Upper lobe of left lung (tissue), 6 donors: Measurements from ENCODE around the gene GPX1. TPM values are rescaled to one million over a fixed set of nuclear protein-coding genes. Genes with fewer than 3 reads are reported as not detected.
A peak's percentile ranks its signal among the peaks of the same experiment; 100 is the strongest.
"Not testable (repeated sequence)": the region's sequence is repeated elsewhere in the genome, so short reads cannot be mapped to it uniquely, and the experiment has no call there.

Experiments used
- ATAC-seq, 2 donors: fragments of 200-7000 bp; cut with Tn5 transposase; one replicate each; pipeline ENCODE4 v1.9.1; 2022; ENCODE audit warnings: mild to moderate bottlenecking in 2 of 2, moderate library complexity in 2 of 2; ENCODE audit not compliant: low FRiP score in 2 of 2
- DNase-seq, 2 donors: peaks; one replicate each; pipeline ENCODE4 v3.0.0-alpha.2; 2019 to 2020
- H3K27ac ChIP-seq, 4 donors: fragments of 200-600 bp; sonication (generic); one replicate each; pipeline ENCODE4 v1.5.1; 2016 to 2019
- H3K27me3 ChIP-seq, 4 donors: fragments of 200-600 bp; sonication (generic); one replicate each; pipeline ENCODE4 v1.5.1; 2017 to 2019
- H3K36me3 ChIP-seq, 4 donors: fragments of 200-600 bp; sonication (generic); one replicate each; pipeline ENCODE4 v1.5.1; 2016 to 2019
- H3K4me1 ChIP-seq, 4 donors: fragments of 200-600 bp; sonication (generic); one replicate each; pipeline ENCODE4 v1.5.1; 2018 to 2019
- H3K4me3 ChIP-seq, 4 donors: fragments of 200-600 bp; sonication (generic); one replicate each; pipeline ENCODE4 v1.5.1; 2017 to 2019; ENCODE audit warnings: mild to moderate bottlenecking in 2 of 4, moderate library complexity in 1 of 4
- H3K9me3 ChIP-seq, 4 donors: fragments of 200-600 bp; sonication (generic); one replicate each; pipeline ENCODE4 v1.5.1; 2018 to 2019
- EP300 ChIP-seq, 4 donors: sonication (generic); formaldehyde crosslinking; IDR thresholded peaks; one replicate each; pipeline ENCODE4 v1.5.1; 2017; ENCODE audit warnings: antibody characterized with exemption in 4 of 4, control low read depth in 2 of 4
- POLR2A ChIP-seq, 4 donors: fragments of 450-650 bp; IDR thresholded peaks; one replicate each; pipeline ENCODE4 v1.5.1; 2016 to 2017; ENCODE audit warnings: antibody characterized with exemption in 4 of 4, mild to moderate bottlenecking in 2 of 4
- POLR2AphosphoS5 ChIP-seq, 2 donors: sonication (generic); formaldehyde crosslinking; IDR thresholded peaks; one replicate each; pipeline ENCODE4 v1.5.1; 2017; ENCODE audit warnings: antibody characterized with exemption in 2 of 2
- WGBS, 2 donors: methylation state at CpG; one replicate each; pipeline ENCODE4 v1.1.5; 2017 to 2018; 5-methylcytosine and 5-hydroxymethylcytosine counted together
- total RNA-seq, 6 donors: library from RNA; depleted of rRNA in 4 of 6; stranded (reverse); fragments of >200 nt in 4 of 6; gene quantifications; one replicate each; pipeline versions ENCODE4 v1.1.0 to v1.2.1, GENCODE V29; 2016 to 2021
- TF ChIP-seq, protein P1 (sequence below), 6 experiments: fragments of 450-650 bp in 4 of 6; fragments of 200-600 bp in 2 of 6; sonication (generic) in 2 of 6; IDR thresholded peaks; one replicate each; pipeline ENCODE4 v1.5.1; 2016 to 2019; ENCODE audit warnings: antibody characterized with exemption in 6 of 6
- donor health status: DM: no; HTN: no; CAD: no; lungs with moderate emphysema.
- donor health status: DM: no; HTN: yes; CAD: no; lungs with severe emphysema.

GPX1 gene
- total RNA-seq, 6 donors from 2014 or later, result 174 to 603 (median 445) TPM

DNA sequence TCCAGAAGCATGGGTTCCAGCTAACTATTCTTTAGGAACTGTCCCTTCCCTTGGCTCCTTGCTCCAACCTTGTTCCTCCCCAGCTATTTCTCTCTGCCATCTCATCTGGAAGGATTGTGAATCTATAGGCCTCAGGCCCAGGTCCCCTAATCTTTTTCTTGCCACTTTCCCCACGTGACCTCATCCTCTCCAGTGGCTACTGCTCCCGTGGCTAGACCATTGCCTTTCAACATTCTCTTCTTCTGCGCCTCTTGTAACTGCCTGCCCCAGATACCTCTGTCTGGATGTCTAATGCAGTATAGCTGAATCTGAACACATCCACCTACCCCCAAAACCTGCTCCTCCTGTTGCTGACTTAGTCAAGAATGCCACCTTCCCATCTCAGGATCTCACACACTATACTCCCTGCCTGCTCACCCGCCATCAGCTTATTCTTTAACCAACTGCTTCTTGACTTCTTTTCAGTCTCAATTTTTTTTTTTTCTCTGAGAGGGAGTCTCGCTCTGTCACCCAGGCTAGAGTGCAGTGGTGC lies 5.2 kb downstream of the GPX1 start:
- Histone ChIP-seq H3K36me3 (peaks cover 0 to 21% (median 8%) of the 10 kb centered on the region in 4 donors), H3K9me3 (no peaks in the 10 kb centered on the region), H3K27me3 (no peaks in the 10 kb centered on the region), H3K4me3 (no peak overlapping the region), H3K27ac (peak overlapping the region; percentile 58 to 99 (median 88)), H3K4me1 (peaks cover 62 to 67% (median 65%) of the 10 kb centered on the region in 4 donors)
- 83 to 84% methylated on average over 5 of the region's 5 CpGs for WGBS, 2 donors
- DNase-seq (no peak), ATAC-seq (no peak)
- TF ChIP-seq POLR2AphosphoS5 (IDR thresholded peaks at IDR 0.05), result no peak
- TF ChIP-seq EP300 (IDR thresholded peaks at IDR 0.05), result no peak
- TF ChIP-seq, protein P1, sequence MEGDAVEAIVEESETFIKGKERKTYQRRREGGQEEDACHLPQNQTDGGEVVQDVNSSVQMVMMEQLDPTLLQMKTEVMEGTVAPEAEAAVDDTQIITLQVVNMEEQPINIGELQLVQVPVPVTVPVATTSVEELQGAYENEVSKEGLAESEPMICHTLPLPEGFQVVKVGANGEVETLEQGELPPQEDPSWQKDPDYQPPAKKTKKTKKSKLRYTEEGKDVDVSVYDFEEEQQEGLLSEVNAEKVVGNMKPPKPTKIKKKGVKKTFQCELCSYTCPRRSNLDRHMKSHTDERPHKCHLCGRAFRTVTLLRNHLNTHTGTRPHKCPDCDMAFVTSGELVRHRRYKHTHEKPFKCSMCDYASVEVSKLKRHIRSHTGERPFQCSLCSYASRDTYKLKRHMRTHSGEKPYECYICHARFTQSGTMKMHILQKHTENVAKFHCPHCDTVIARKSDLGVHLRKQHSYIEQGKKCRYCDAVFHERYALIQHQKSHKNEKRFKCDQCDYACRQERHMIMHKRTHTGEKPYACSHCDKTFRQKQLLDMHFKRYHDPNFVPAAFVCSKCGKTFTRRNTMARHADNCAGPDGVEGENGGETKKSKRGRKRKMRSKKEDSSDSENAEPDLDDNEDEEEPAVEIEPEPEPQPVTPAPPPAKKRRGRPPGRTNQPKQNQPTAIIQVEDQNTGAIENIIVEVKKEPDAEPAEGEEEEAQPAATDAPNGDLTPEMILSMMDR (IDR thresholded peaks at IDR 0.05), result no peak
- no peak for TF ChIP-seq POLR2A (IDR thresholded peaks at IDR 0.05)

DNA sequence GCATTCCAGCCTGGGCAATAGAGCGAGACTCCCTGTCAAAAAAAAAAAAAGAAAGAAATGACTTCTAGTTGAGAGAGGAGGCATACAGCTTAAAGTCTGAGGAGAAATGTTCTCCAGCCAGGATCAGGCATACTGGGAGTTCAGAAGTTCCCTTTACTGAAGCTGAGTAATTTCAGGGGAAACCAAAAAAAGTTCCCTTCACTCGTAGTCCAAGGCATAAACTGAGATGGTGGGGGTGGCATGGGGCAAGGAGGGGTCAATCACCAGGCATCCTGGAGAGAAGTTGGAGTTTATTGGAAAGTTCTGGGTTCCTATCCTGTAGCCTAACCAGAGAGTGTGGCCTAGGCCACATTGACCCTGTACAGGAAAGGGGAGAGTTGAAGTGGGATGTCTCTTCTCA lies 5.9 kb downstream of the GPX1 start:
- Histone ChIP-seq H3K4me1 (peaks cover 66 to 71% (median 70%) of the 10 kb centered on the region in 4 donors), H3K9me3 (no peaks in the 10 kb centered on the region), H3K4me3 (no peak overlapping the region), H3K36me3 (peaks cover 0 to 21% (median 8%) of the 10 kb centered on the region in 4 donors), H3K27ac (peak overlapping the region; percentile 58 to 99 (median 88)), H3K27me3 (no peaks in the 10 kb centered on the region)
- TF ChIP-seq POLR2A (IDR thresholded peaks at IDR 0.05) (no peak), POLR2AphosphoS5 (IDR thresholded peaks at IDR 0.05) (no peak), EP300 (IDR thresholded peaks at IDR 0.05) (no peak)
- TF ChIP-seq, protein P1 (IDR thresholded peaks at IDR 0.05), result no peak
- WGBS, 2 donors, result 57 to 68% methylated on average over 2 of the region's 2 CpGs
- ATAC-seq, result peak in 1 of 2 donors; percentile 16
- no peak for DNase-seq

DNA sequence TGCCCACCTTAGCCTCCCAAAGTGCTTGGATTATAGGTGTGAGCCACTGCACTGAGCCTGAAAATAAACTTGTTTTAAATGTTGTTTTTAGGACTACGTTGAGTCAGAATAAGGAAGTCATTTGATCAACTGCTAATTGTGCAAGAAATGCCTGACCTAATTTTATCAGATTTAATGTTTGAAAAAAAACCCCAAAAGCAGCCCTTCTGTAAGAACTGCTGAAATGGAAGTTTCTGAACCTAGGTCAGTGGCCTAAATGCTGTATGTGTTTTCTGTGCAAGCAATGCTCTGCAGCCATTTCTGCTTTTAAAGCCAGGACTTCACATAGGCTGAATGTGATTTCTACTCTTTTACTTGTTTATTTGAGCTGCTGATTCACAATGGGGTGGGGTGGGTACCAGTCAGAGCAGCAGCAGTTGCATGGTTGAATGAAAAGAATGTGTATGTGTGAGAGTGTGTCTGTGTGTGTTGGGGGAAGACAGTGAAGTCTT lies 6.6 kb downstream of the GPX1 start:
- ATAC-seq, result peak in 1 of 2 donors; percentile 43
- peaks cover 69 to 74% (median 71%) of the 10 kb centered on the region in 4 donors for H3K4me1 ChIP-seq
- H3K27me3 ChIP-seq, result no peaks in the 10 kb centered on the region
- H3K4me3 ChIP-seq, result no peak overlapping the region
- TF ChIP-seq, protein P1 (IDR thresholded peaks at IDR 0.05), result no peak
- TF ChIP-seq POLR2AphosphoS5 (IDR thresholded peaks at IDR 0.05), result no peak
- peak in 1 of 4 donors; percentile 34 for TF ChIP-seq POLR2A (IDR thresholded peaks at IDR 0.05)
- no peak for TF ChIP-seq EP300 (IDR thresholded peaks at IDR 0.05)
- WGBS, 2 donors, result 5 to 8% methylated on average over 1 of the region's 1 CpG
- peaks cover 0 to 19% (median 8%) of the 10 kb centered on the region in 4 donors for H3K36me3 ChIP-seq
- H3K27ac ChIP-seq, result peak overlapping the region; percentile 58 to 99 (median 88)
- DNase-seq, result no peak
- H3K9me3 ChIP-seq, result no peaks in the 10 kb centered on the region

DNA sequence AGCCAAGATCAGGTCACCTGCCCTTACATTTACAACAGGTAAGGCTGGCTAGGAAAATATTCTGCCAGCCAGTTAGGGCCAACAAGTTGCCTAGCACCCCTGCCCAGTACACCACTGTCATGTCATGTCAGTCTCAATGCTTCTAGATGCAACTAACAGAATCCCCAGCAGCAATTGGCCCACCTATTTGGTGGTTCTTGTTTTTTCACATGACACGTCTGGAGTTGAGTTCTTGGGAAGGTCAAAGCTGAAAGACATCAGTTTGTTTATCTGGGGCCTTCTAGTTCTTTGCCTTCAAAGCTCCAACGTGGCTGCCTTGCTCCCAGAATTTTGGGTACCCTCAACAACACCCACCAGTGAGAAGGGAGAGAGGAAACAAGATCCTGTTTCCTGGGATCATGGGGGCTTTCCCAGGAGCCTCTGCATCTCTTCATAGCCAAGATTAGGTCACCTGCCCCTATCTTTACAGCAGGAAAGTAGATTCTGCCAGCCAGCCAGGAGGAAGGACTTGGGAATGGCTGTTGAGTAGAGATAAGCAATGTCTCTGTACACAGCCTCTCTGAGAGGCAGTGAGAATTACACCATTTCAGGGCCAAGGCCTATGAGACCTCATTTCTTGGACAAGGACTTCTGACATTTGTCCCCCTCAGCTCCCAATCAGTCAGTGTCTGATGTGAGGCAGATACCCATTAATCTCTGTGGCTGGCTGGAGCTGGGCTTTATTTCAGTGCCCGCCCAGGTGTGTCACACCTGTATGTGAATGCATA lies 8.6 kb downstream of the GPX1 start:
- Histone ChIP-seq H3K27ac (peak overlapping the region; percentile 47 to 99 (median 72)), H3K27me3 (no peaks in the 10 kb centered on the region), H3K9me3 (no peaks in the 10 kb centered on the region), H3K4me3 (no peak overlapping the region), H3K36me3 (peaks cover 0 to 3% (median 0%) of the 10 kb centered on the region in 4 donors), H3K4me1 (peaks cover 64 to 71% (median 67%) of the 10 kb centered on the region in 4 donors)
- 65 to 67% methylated on average over 3 of the region's 3 CpGs for WGBS, 2 donors
- TF ChIP-seq EP300 (IDR thresholded peaks at IDR 0.05), result peak in 1 of 4 donors; percentile 10
- peak; percentile 12 to 15 for TF ChIP-seq POLR2AphosphoS5 (IDR thresholded peaks at IDR 0.05)
- TF ChIP-seq POLR2A (IDR thresholded peaks at IDR 0.05), result no peak
- ATAC-seq (no peak), DNase-seq (no peak)

DNA sequence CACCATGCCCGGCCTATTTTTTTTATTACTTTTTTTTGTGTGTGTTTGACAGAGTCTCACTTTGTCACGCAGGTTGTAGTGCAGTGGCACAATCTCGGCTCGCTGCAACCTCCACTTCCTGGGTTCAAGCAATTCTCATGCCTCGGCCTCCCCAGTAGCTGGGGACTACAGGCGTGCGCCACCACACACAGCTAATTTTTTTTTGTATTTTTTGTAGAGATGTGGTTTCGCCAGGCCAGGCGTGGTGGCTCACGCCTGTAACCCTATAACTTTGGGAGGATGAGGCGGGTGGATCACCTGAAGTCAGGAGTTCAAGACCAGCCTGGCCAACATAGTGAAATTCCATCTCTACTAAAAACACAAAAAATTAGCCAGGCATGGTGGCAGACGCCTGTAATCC lies 9.8 kb downstream of the GPX1 start:
- not testable (repeated sequence) for DNase-seq, H3K4me3 ChIP-seq, ATAC-seq, H3K27me3 ChIP-seq, H3K9me3 ChIP-seq, H3K36me3 ChIP-seq
- Histone ChIP-seq H3K27ac (peak overlapping the region; percentile 88 to 99 (median 92)), H3K4me1 (peaks cover 66 to 73% (median 69%) of the 10 kb centered on the region in 4 donors)
- 90 to 97% methylated on average over 12 of the region's 12 CpGs for WGBS, 2 donors
